AG04450 (cell line): ENCODE measurements around the gene MTRF1. TPM values are rescaled to one million over a fixed set of nuclear protein-coding genes. Genes with fewer than 3 reads are reported as not detected.

ENCODE experiments used
- CTCF ChIA-PET: fragments of 300-600, 350-600 bp; formaldehyde crosslinking; extraction: SDS; loops from one replicate; lab custom pipeline; 2022; ENCODE audit warnings: antibody characterized with exemption, inconsistent platforms; lab: Charles Lee
- POLR2A ChIA-PET: fragments of 350-600 bp; formaldehyde crosslinking; extraction: SDS; loops from one replicate; lab custom pipeline; 2021; ENCODE audit warnings: antibody characterized with exemption, inconsistent platforms; lab: Yijun Ruan, JAX
- DNase-seq: peaks from one replicate; pipeline ENCODE4 v3.0.0-alpha.2; 2011; ENCODE audit warnings: low read depth, low spot score
- H3K27ac ChIP-seq: one replicate; pipeline ENCODE4 v1.5.1; 2012; ENCODE audit warnings: low read depth, low read length, control low read depth
- H3K27me3 ChIP-seq: one replicate; pipeline ENCODE4 v1.6.0; 2012; ENCODE audit warnings: low read length; ENCODE audit not compliant: control insufficient read depth, insufficient read depth
- H3K4me3 ChIP-seq: 2 replicates; pipeline ENCODE4 v1.5.1; 2011; ENCODE audit warnings: mild to moderate bottlenecking, low read depth, low read length, control low read depth
- H3K9me3 ChIP-seq: 2 replicates; pipeline ENCODE4 v1.5.1; 2012; ENCODE audit warnings: low read length; ENCODE audit not compliant: control insufficient read depth, insufficient read depth
- CTCF ChIP-seq: IDR thresholded peaks from 2 replicates; pipeline ENCODE4 v1.5.1; 2011; ENCODE audit warnings: low read depth, low read length, control low read depth, inconsistent platforms
- polyA plus RNA-seq: library from polyadenylated mRNA; depleted of rRNA; stranded (reverse); fragments of >200 nt; gene quantifications from 2 replicates; pipeline ENCODE4 v1.2.3, GENCODE V29; 2011

Gene MTRF1
- polyA plus RNA-seq, 1 experiment = 14.6 TPM

GRCh38 chr13:41254902-41255301, 8.5 kb downstream of the MTRF1 start:
- no peak overlapping the region for H3K27ac ChIP-seq
- DNase-seq = no peak
- no peaks in the 10 kb centered on the region for H3K9me3 ChIP-seq
- ChIA-PET POLR2A (no interaction called here), CTCF (interaction anchor here (0.7 to 0.9 kb wide), 2 partner anchors 32 to 256 kb away, joined by 3 read pairs; no protein-coding TSS in a partner anchor)
- TF ChIP-seq CTCF = no peak
- H3K27me3 ChIP-seq = no peaks in the 10 kb centered on the region
- H3K4me3 ChIP-seq = no peak overlapping the region

- no peak for DNase-seq
- no peak for TF ChIP-seq CTCF
- ChIA-PET CTCF (no interaction called here), POLR2A (no interaction called here)
- Histone ChIP-seq H3K9me3 (no peaks in the 10 kb centered on the region), H3K27ac (no peak overlapping the region), H3K4me3 (no peak overlapping the region), H3K27me3 (no peaks in the 10 kb centered on the region)
Observed at GRCh38 chr13:41250993-41251392, 12.4 kb downstream of the MTRF1 start.

- POLR2A ChIA-PET = no interaction called here
- CTCF ChIA-PET = no interaction called here
- TF ChIP-seq CTCF = no peak
Observed at GRCh38 chr13:41246969-41247680, 16.3 kb downstream of the MTRF1 start.

GRCh38 chr13:41244556-41244955, 18.8 kb downstream of the MTRF1 start:
- CTCF ChIA-PET = no interaction called here
- no peak for TF ChIP-seq CTCF
- no peak for DNase-seq
- POLR2A ChIA-PET = no interaction called here
- H3K9me3 ChIP-seq = no peaks in the 10 kb centered on the region
- no peak overlapping the region for H3K4me3 ChIP-seq
- no peak overlapping the region for H3K27ac ChIP-seq
- H3K27me3 ChIP-seq = no peaks in the 10 kb centered on the region

More at GRCh38 chr13:41246969-41247680, 16.3 kb downstream of the MTRF1 start:
- DNase-seq = no peak
- Histone ChIP-seq H3K27ac (no peak overlapping the region), H3K27me3 (no peaks in the 10 kb centered on the region), H3K9me3 (no peaks in the 10 kb centered on the region), H3K4me3 (no peak overlapping the region)

- Histone ChIP-seq H3K4me3 (no peak overlapping the region), H3K27me3 (no peaks in the 10 kb centered on the region), H3K9me3 (no peaks in the 10 kb centered on the region), H3K27ac (no peak overlapping the region)
- ChIA-PET CTCF (no interaction called here), POLR2A (no interaction called here)
- no peak for DNase-seq
- no peak for TF ChIP-seq CTCF
Observed at GRCh38 chr13:41241626-41242025, 21.8 kb downstream of the MTRF1 start.
